HL-60/S4 (cell line): Measurements from ENCODE around the gene LMO7.

Experiments used
- in situ Hi-C: fragments of 300-500 bp; cut with MboI; formaldehyde crosslinking; loops from 2 replicates; pipeline ENCODE4 v1.14.3; 2022; ENCODE audit warnings: low sequenced_read_pairs

Gene LMO7

GRCh38 chr13:75831389-75831788, 195.3 kb downstream of the LMO7 start:
- in situ Hi-C loops: no loop called here

DNA sequence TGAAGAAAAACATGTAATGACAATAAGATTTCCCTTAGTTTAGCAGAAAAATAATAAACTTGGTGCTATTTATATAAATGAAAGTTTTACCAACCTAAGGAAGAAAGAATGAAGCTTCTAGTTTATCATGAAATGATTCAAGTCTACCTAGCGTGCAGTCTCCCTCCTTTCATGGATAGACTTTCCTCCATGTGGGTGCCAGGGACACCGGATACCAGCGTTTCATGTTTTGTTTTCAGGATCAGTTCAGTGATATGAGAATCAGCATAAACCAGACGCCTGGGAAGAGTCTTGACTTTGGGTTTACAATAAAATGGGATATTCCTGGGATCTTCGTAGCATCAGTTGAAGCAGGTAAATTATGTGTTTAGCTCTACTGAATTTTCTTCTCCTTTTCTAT, 196.7 kb downstream of the LMO7 start:
- in situ Hi-C loops: no loop called here

DNA sequence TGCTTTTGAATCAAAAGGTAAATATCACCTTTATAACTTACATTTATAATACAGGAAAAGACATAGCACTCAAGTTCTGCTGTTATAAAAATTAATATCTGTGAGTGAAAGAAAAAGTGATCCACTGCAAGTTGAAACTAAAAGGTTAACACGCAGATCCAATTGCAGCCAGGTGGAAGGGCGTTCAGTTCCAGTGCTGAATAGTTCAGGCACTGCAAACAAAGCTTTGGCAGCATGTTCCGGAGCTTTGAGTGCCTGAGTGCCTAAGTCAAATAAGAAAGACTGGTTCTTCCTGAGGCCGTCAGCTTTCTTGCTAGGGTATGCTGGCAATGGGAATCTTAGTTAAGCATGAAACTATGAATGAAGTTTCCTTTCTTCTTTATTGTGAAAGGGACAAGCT, 200.3 kb downstream of the LMO7 start:
- in situ Hi-C loops: no loop called here

DNA sequence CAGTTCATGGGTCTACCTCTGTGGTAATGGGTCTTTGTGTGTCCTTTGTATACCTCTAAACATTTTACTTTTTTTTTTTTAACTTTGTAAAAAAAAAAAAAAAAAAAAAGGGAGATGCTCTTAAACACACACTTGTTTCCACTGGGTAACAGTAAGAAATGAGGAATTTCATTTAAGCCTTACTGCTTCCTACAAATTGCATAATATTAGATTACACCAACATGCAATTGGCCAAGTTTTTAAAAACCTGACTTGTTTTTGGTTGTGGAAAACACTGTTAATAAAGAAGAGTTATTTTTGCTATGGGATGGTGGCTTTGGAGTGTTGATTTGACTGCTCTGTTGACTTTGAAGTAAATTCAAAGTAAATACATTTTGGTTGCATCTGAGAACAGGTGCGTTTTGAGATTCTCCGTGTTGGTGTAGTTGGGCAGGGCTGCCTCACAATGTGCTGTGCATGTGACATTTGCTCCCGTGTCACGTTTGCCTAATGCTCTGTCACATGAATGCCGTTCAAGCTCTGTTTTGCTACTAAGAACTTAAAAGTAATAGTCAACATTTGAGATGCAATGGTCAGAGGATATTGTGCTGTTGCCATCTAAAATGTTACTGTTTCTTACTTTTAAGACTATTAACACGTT, 202.4 kb downstream of the LMO7 start:
- in situ Hi-C loops: no loop called here

GRCh38 chr13:75839406-75839805, 203.3 kb downstream of the LMO7 start:
- in situ Hi-C loops: no loop called here

- in situ Hi-C loops: no loop called here
Observed at GRCh38 chr13:75841905-75842304, 205.8 kb downstream of the LMO7 start.

GRCh38 chr13:75843074-75843473, 206.9 kb downstream of the LMO7 start:
- in situ Hi-C loops: no loop called here

DNA sequence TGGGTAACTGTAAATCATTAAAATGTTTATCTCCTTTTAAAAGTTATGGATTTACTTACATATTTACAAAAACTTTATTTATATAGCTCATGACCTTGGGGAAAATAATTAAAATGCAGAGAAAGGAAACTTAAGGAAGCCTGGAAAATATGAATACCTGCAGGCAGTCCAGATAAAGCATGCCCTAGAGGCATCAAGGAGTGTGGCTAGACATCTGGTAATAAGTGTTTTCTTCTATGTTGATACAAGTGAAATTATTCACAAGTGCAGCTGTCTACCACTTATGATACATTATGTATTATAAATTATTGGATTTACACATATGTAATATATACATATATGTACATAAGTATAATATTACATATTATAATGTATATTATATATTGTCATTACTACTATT, 207.9 kb downstream of the LMO7 start:
- in situ Hi-C loops: no loop called here

DNA sequence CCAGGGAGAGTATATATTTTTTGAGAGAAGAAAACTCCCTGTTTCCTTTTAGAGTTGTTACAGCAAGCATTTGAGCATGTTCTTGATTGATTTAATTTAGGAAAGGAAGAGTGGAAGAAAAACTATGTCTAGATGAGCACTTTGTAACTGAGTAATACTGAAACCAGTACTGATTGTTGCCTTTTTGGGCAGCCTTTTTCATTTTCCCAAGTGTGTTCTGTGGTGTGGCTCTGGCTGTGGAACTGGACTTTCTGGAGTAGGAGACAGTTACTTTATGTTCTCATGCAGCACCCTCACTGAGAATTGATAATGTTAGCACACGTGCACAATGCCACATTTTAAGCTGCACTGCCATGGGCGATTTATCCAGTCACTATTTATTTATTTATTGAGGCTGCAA, 211.5 kb downstream of the LMO7 start:
- in situ Hi-C loops: no loop called here

- in situ Hi-C loops: loop anchor here (25.0 kb wide), 2 partner anchors 164 to 1061 kb away; no protein-coding TSS in a partner anchor
Observed at GRCh38 chr13:75850916-75851315, 214.8 kb downstream of the LMO7 start.

DNA sequence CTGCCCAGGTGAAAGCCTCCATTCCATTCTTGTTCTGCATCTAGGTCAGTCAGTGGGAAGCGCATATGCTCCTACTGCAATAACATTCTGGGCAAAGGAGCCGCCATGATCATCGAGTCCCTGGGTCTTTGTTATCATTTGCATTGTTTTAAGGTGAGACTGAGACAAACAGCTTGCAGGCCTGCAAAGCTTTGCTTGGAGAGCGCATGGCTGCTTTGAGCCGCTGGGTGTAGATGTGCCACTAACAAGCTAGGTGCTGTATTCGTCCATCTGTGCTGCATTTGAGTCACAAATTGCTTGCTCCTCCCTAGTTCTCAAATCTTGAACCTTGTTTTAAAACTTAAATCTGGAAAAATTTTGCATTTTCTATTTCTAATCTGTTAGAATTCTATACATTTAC, 219.1 kb downstream of the LMO7 start:
- in situ Hi-C loops: loop anchor here (25.0 kb wide), 2 partner anchors 168 to 1057 kb away; no protein-coding TSS in a partner anchor

GRCh38 chr13:75855847-75856246, 219.7 kb downstream of the LMO7 start:
- in situ Hi-C loops: loop anchor here (25.0 kb wide), 2 partner anchors 169 to 1056 kb away; no protein-coding TSS in a partner anchor

- in situ Hi-C loops: loop anchor here (25.0 kb wide), 2 partner anchors 170 to 1055 kb away; no protein-coding TSS in a partner anchor
Observed at GRCh38 chr13:75857291-75857690, 221.2 kb downstream of the LMO7 start.

DNA sequence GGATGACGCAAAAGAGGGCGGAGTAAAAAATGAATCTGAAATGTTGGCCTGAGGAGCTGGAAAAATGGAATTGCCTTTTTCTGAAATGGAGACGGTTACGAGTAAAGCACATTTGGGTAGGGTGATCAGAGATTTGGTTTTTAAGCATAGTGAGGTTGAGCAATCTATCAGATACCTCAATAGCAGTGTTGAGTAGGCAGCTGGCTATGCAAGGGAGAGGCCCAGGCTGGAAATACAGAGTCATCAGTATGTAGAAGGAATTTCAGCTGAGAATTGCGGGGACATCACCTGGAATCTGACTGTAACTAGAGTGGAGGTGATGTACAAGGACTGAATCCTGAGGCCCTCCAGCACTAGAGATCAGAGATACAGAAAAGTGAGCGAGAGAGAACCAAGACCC, 224.8 kb downstream of the LMO7 start:
- in situ Hi-C loops: loop anchor here (25.0 kb wide), 2 partner anchors 174 to 1051 kb away; no protein-coding TSS in a partner anchor

DNA sequence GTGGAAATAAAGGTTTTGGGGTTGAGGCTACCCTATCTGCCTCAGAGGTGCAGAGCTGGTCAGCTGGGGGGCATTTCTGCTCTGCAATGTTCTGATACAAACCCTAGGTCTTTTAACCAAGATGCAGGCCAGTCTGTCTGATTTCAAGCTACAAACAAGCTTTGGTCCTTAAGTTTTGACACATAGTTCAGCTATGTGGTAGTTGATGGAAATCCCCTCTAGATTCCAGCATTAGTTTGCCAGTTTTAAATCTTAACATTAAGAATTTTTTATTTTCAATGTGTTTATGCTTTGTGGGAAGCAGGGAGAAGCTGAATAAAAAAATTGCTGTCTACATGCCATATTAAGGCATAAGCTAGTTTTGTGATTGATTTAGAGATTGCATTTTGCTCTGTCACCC, 225.7 kb downstream of the LMO7 start:
- in situ Hi-C loops: loop anchor here (25.0 kb wide), 2 partner anchors 174 to 1051 kb away; no protein-coding TSS in a partner anchor

- in situ Hi-C loops: loop anchor here (25.0 kb wide), 2 partner anchors 177 to 1048 kb away; no protein-coding TSS in a partner anchor
Observed at GRCh38 chr13:75864718-75865117, 228.6 kb downstream of the LMO7 start.

GRCh38 chr13:75867379-75868117, 231.4 kb downstream of the LMO7 start:
- in situ Hi-C loops: loop anchor here (25.0 kb wide), 2 partner anchors 180 to 1045 kb away; no protein-coding TSS in a partner anchor

DNA sequence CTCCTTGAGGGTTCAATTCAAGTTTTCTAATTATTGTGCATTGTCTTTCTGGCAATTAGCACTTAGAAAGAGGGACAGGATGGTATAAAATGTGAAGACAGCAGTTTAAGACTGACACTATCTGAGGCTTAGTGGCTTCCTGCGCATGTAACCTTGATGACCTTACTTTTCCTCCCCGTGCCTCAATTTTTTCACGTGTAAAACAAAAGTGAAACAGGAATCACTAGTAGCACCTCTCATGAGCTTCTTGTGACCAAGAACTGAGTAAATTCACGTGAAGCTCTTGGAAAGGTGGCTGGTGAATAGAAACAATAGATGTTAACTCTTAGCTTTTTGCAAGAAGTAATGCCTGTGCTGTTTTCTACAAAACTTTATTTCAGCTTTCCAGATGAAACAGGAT, 233.9 kb downstream of the LMO7 start:
- in situ Hi-C loops: loop anchor here (25.0 kb wide), 2 partner anchors 183 to 1042 kb away; no protein-coding TSS in a partner anchor

DNA sequence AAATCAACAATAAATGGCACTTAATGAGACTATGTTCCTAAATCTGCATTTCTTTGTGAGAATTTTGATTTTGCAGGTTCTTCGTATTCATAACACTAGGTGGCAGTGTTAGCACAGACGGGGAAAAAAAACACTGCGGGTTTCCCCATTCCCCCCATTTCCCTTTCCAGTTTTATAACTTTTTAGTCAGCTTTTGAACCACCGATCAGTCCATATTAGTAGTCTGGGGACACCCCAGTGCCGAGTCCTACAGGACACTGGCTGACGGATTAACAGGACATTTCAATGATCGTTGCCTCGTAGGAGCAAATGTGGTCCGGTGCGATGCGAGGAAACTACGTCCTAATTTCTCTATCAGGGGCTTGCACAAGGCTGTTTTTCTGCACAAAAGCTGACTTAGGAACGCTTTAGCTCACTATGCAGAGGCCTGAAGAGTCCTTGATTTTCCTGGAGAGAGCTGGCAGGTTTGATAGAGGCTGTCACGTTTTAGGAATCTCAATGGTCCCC, 234.3 kb downstream of the LMO7 start:
- in situ Hi-C loops: loop anchor here (25.0 kb wide), 2 partner anchors 183 to 1042 kb away; no protein-coding TSS in a partner anchor

- in situ Hi-C loops: loop anchor here (25.0 kb wide), 2 partner anchors 184 to 1041 kb away; no protein-coding TSS in a partner anchor
Observed at GRCh38 chr13:75871059-75871458, 234.9 kb downstream of the LMO7 start.

- in situ Hi-C loops: loop anchor here (25.0 kb wide), 2 partner anchors 186 to 1039 kb away; no protein-coding TSS in a partner anchor
Observed at GRCh38 chr13:75872980-75873379, 236.8 kb downstream of the LMO7 start.
